Ishikawa (cell line): ENCODE results near the gene RPL38.
A peak's percentile ranks its signal among the peaks of the same experiment; 100 is the strongest.

Experiments
- CEBPB ChIP-seq: IDR thresholded peaks from 2 replicates; pipeline ENCODE4 v1.6.1; 2012
- CREB1 ChIP-seq: IDR thresholded peaks from 2 replicates; pipeline ENCODE4 v1.6.1; 2012; ENCODE audit warnings: low read depth
- EGR1 ChIP-seq: IDR thresholded peaks from 2 replicates; pipeline ENCODE4 v1.6.1; 2012
- EP300 ChIP-seq: IDR thresholded peaks from 2 replicates; pipeline ENCODE4 v1.6.1; 2012; ENCODE audit warnings: borderline replicate concordance
- FOXM1 ChIP-seq: IDR thresholded peaks from 2 replicates; pipeline ENCODE4 v1.6.1; 2012; ENCODE audit warnings: low read depth, borderline replicate concordance
- NFIC ChIP-seq: IDR thresholded peaks from 2 replicates; pipeline ENCODE4 v1.6.1; 2012
- RAD21 ChIP-seq: IDR thresholded peaks from 2 replicates; pipeline ENCODE4 v1.6.1; 2012; ENCODE audit warnings: low read depth
- TAF1 ChIP-seq: IDR thresholded peaks from 2 replicates; pipeline ENCODE4 v1.6.1; 2012; ENCODE audit warnings: low read depth, mild to moderate bottlenecking
- TCF12 ChIP-seq: IDR thresholded peaks from 2 replicates; pipeline ENCODE4 v1.6.1; 2012; ENCODE audit warnings: low read depth
- TEAD4 ChIP-seq: IDR thresholded peaks from 2 replicates; pipeline ENCODE4 v1.6.1; 2012
- USF1 ChIP-seq: IDR thresholded peaks from 2 replicates; pipeline ENCODE4 v1.6.1; 2012
- YY1 ChIP-seq: IDR thresholded peaks from 2 replicates; pipeline ENCODE4 v1.6.1; 2012; ENCODE audit warnings: low read depth
- ZBTB7A ChIP-seq: IDR thresholded peaks from 2 replicates; pipeline ENCODE4 v1.6.1; 2012; ENCODE audit warnings: low read depth
- TF ChIP-seq, protein P1 (sequence below): IDR thresholded peaks from 2 replicates; pipeline ENCODE4 v1.6.1; 2012
- TF ChIP-seq, protein P2 (sequence below): IDR thresholded peaks from 2 replicates; pipeline ENCODE4 v1.6.1; 2012; ENCODE audit warnings: low read depth, mild to moderate bottlenecking

RPL38 gene

DNA sequence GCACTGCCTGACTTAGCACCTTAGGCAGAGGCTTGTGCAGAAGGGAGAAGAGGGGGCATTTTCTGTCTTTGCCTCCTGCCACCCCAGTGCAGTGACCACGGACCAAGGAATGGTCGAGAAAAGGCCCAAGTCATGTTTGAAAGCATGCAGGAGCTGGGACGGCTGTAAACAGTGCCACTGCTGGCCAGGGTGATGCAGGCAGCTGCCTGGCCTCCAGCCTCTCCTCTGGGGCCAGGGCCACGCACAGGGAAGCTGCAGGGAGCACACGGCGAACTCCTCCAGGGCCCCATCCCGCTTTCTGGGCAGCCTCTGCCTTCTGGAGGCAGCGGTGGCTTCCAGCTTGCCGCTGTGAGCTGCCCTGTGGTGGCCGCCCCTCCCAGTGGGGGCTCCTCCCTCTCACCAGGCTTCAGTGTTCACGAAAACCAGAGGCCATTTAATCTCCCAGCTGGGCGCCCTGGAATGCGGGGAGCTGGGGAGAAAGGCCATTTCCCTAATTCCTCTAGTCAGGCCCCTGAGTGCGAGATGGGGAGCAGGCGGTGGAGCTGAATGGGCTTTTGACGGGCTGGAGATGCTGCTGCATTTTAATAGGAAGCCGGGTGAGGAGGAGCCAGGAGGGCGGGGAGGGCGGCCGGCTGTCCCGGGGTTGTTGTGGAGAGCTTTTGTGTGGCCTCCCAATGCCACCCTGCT is 41.8 kb downstream of the RPL38 start:
- TF ChIP-seq TEAD4 (peak; percentile 66; the same call in 1 of the 2 replicates), USF1 (no peak), TCF12 (0 out of 2 replicates have a peak, but pooled peaks have one; percentile 18)
- TF ChIP-seq, protein P1, sequence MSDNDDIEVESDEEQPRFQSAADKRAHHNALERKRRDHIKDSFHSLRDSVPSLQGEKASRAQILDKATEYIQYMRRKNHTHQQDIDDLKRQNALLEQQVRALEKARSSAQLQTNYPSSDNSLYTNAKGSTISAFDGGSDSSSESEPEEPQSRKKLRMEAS: peak; percentile 18; the same call in 1 of the 2 replicates

- no peak for TF ChIP-seq CEBPB
- no peak for TF ChIP-seq NFIC
- TF ChIP-seq, protein P1: no peak
- TF ChIP-seq RAD21: no peak
- TF ChIP-seq EP300: no peak
- no peak for TF ChIP-seq EGR1
Measured at GRCh38 chr17:74245871-74246270, 42.4 kb downstream of the RPL38 start.

DNA sequence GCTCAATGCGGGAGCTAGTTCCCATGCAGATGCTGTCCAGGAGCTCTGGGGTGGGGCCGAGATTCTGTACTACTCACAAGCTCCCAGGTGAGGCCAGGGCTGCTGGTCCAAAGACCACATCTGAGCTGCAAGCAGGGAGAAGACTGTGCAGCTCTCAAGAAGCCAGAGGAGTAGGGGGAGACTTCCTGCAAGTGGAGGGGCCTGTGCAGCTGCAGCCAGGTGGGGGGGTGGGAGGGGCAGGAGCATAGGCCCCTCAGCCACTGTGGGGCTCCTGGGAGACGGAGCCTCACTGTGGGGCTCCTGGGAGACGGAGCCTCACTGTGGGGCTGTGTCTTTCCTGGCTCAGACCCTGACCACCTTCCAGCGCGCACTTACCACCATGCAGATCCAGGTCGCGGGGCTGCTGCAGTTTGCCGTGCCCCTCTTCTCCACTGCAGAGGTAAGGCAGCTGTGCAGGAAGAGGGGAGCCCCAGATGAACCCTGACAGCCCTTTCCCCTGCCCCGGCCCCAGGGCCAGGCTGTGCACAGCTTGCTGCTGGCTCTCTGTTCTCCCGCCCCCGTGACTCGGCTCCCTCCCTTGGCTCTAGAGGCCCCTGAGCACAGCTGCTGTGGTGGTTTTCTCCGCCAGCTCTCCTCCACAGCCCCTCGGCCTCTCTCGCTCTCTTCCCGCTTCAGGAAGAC is 46.3 kb downstream of the RPL38 start:
- no peak for TF ChIP-seq EGR1
- TF ChIP-seq FOXM1: no peak
- no peak for TF ChIP-seq YY1
- TF ChIP-seq RAD21: no peak
- no peak for TF ChIP-seq CREB1
- TF ChIP-seq TEAD4: no peak
- no peak for TF ChIP-seq USF1
- no peak for TF ChIP-seq EP300
- TF ChIP-seq NFIC: no peak
- no peak for TF ChIP-seq ZBTB7A

GRCh38 chr17:74250324-74250995 is 47.0 kb downstream of the RPL38 start:
- TF ChIP-seq TCF12 (no peak), TEAD4 (no peak), EGR1 (no peak), FOXM1 (no peak), NFIC (no peak), CEBPB (no peak)
- TF ChIP-seq, protein P2, sequence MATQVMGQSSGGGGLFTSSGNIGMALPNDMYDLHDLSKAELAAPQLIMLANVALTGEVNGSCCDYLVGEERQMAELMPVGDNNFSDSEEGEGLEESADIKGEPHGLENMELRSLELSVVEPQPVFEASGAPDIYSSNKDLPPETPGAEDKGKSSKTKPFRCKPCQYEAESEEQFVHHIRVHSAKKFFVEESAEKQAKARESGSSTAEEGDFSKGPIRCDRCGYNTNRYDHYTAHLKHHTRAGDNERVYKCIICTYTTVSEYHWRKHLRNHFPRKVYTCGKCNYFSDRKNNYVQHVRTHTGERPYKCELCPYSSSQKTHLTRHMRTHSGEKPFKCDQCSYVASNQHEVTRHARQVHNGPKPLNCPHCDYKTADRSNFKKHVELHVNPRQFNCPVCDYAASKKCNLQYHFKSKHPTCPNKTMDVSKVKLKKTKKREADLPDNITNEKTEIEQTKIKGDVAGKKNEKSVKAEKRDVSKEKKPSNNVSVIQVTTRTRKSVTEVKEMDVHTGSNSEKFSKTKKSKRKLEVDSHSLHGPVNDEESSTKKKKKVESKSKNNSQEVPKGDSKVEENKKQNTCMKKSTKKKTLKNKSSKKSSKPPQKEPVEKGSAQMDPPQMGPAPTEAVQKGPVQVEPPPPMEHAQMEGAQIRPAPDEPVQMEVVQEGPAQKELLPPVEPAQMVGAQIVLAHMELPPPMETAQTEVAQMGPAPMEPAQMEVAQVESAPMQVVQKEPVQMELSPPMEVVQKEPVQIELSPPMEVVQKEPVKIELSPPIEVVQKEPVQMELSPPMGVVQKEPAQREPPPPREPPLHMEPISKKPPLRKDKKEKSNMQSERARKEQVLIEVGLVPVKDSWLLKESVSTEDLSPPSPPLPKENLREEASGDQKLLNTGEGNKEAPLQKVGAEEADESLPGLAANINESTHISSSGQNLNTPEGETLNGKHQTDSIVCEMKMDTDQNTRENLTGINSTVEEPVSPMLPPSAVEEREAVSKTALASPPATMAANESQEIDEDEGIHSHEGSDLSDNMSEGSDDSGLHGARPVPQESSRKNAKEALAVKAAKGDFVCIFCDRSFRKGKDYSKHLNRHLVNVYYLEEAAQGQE: no peak

- no peak for TF ChIP-seq TEAD4
- TF ChIP-seq, protein P1: no peak
- no peak for TF ChIP-seq TAF1
- no peak for TF ChIP-seq FOXM1
- TF ChIP-seq, protein P2: no peak
Measured at GRCh38 chr17:74251051-74251450, 47.6 kb downstream of the RPL38 start.

DNA sequence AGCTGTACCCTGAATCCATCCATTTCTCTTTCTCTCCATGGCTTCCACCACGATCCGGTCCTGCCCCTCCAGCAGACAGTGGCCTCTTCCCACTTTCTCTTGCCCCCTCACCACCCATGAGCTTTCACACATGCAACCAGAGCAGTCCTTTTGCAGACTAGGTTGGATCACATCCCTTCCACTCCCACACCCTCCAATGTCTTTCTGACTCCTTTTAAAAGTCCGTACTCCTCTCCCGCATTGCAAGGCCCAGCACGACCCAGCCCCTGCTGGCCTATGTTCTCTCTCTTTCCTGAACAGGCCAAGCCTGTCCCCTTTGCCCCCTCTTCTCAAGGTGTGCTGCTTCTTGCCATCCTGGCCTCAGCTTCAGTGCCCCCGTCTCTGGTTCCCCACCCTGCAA is 48.1 kb downstream of the RPL38 start:
- TF ChIP-seq YY1 (no peak), TCF12 (no peak), RAD21 (no peak), EP300 (no peak), TAF1 (no peak), NFIC (no peak), TEAD4 (no peak), CREB1 (no peak), FOXM1 (no peak), ZBTB7A (no peak), EGR1 (no peak), CEBPB (no peak), USF1 (no peak)
- TF ChIP-seq, protein P1: no peak
- TF ChIP-seq, protein P2: no peak
